Measurements from ENCODE around the gene LACTB.

The LACTB gene

GRCh38 chr15:63181648-63182047 lies 60.0 kb downstream of the LACTB start:
- Histone ChIP-seq H3K9ac (ENCODE audit: low read length) (no peak overlapping the region), H3K4me3 (ENCODE audit: low read length) (no peak overlapping the region), H3K27me3 (replicated peaks; ENCODE audit: control insufficient read depth, insufficient read depth, low read length) (no peaks in the 10 kb centered on the region), H3K9me3 (ENCODE audit: control insufficient read depth, low read length) (no peaks in the 10 kb centered on the region), H3K4me1 (ENCODE audit: control insufficient read depth, insufficient read depth, low read length) (peaks cover 13% of the 10 kb centered on the region), H3K36me3 (ENCODE audit: control insufficient read depth, insufficient read depth, low read length, severe bottlenecking) (no peaks in the 10 kb centered on the region)
- no peak for DNase-seq (ENCODE audit: low read depth)

- H3K27me3 ChIP-seq (replicated peaks; ENCODE audit: control insufficient read depth, insufficient read depth, low read length): no peaks in the 10 kb centered on the region
- DNase-seq (ENCODE audit: low read depth): no peak
- no peaks in the 10 kb centered on the region for H3K36me3 ChIP-seq (ENCODE audit: control insufficient read depth, insufficient read depth, low read length, severe bottlenecking)
- no peak overlapping the region for H3K9ac ChIP-seq (ENCODE audit: low read length)
- no peaks in the 10 kb centered on the region for H3K9me3 ChIP-seq (ENCODE audit: control insufficient read depth, low read length)
- H3K4me3 ChIP-seq (ENCODE audit: low read length): no peak overlapping the region
- H3K4me1 ChIP-seq (ENCODE audit: control insufficient read depth, insufficient read depth, low read length): peaks cover 16% of the 10 kb centered on the region
These were observed 63.5 kb downstream of the LACTB start for GRCh38 chr15:63185206-63185605.

GRCh38 chr15:63186065-63186464 lies 64.4 kb downstream of the LACTB start:
- peak; percentile 88 for DNase-seq (ENCODE audit: low read depth)
- no peaks in the 10 kb centered on the region for H3K9me3 ChIP-seq (ENCODE audit: control insufficient read depth, low read length)

DNA sequence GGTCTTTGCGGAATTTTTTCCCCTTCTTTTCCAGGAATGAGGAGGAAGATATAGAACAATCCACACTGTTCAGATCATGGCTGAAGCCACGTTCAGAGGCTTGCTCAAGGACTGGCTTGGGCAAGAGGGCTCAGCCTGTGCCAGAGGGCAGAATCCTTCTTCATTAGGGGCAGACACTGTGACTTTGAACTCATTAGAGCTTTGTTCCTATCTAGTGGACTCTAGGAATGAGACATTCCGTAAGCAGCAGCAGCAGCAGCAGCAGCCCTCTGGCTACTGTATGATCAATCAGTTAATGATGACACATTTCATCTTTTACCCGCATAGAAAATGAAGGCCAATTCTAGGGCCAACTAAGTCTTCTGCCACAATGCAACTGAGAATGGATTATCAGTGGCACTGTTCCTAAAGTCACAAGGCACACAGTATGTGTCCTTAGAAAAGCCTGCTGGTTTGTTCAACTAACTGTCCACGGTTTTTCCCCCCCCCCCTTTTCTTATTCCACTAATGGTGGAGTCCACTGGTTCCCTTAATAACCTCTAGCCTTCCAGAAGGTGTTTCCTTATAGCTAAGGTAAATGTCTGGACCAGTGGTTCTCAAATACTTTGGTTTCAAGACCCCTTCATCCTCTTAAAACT lies 66.0 kb downstream of the LACTB start:
- no peak overlapping the region for H3K9ac ChIP-seq (ENCODE audit: low read length)
- H3K9me3 ChIP-seq (ENCODE audit: control insufficient read depth, low read length): no peaks in the 10 kb centered on the region
- no peaks in the 10 kb centered on the region for H3K27me3 ChIP-seq (replicated peaks; ENCODE audit: control insufficient read depth, insufficient read depth, low read length)
- H3K36me3 ChIP-seq (ENCODE audit: control insufficient read depth, insufficient read depth, low read length, severe bottlenecking): no peaks in the 10 kb centered on the region
- no peak overlapping the region for H3K4me3 ChIP-seq (ENCODE audit: low read length)
- H3K4me1 ChIP-seq (ENCODE audit: control insufficient read depth, insufficient read depth, low read length): peaks cover 32% of the 10 kb centered on the region
- DNase-seq (ENCODE audit: low read depth): no peak

More at GRCh38 chr15:63186065-63186464, 64.4 kb downstream of the LACTB start:
- H3K4me3 ChIP-seq (ENCODE audit: low read length): no peak overlapping the region
- no peaks in the 10 kb centered on the region for H3K27me3 ChIP-seq (replicated peaks; ENCODE audit: control insufficient read depth, insufficient read depth, low read length)
- H3K36me3 ChIP-seq (ENCODE audit: control insufficient read depth, insufficient read depth, low read length, severe bottlenecking): no peaks in the 10 kb centered on the region
- H3K9ac ChIP-seq (ENCODE audit: low read length): no peak overlapping the region
- peaks cover 23% of the 10 kb centered on the region for H3K4me1 ChIP-seq (ENCODE audit: control insufficient read depth, insufficient read depth, low read length)

DNA sequence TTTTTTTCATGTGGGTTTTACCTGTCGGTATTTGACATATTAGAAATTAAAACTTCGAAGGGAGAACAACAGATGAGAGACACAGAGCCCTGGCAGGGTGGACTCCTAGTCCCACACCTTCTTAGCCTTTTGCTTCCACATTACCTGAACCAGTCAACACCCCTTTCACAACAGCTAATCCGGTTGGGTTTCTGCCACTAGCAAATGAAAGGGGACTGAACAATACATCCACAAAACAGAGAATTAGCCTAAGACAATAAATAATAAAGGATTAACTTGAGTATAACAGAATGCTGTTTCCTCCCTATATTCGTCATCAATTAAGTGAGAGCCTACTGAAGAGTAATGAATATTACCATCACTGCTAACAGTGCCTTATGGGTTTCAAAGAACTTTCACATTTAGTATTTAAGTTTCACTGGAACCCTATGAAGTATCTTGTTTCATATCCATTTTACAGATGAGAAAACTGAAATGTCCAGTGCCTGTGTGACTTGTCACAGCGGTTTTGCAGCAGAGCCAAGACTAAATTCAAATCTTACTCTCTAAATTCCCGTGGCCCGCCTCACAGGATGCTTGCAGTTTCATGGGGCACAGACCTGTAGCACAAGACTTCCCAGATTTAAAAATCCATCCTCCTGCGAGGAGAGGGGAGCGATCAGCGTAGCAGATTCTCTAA lies 66.7 kb downstream of the LACTB start:
- H3K9ac ChIP-seq (ENCODE audit: low read length): peak overlapping the region; percentile 80
- no peaks in the 10 kb centered on the region for H3K27me3 ChIP-seq (replicated peaks; ENCODE audit: control insufficient read depth, insufficient read depth, low read length)
- peaks cover 32% of the 10 kb centered on the region for H3K4me1 ChIP-seq (ENCODE audit: control insufficient read depth, insufficient read depth, low read length)
- H3K4me3 ChIP-seq (ENCODE audit: low read length): peak overlapping the region; percentile 82
- H3K36me3 ChIP-seq (ENCODE audit: control insufficient read depth, insufficient read depth, low read length, severe bottlenecking): no peaks in the 10 kb centered on the region
- DNase-seq (ENCODE audit: low read depth): no peak
- no peaks in the 10 kb centered on the region for H3K9me3 ChIP-seq (ENCODE audit: control insufficient read depth, low read length)

DNA sequence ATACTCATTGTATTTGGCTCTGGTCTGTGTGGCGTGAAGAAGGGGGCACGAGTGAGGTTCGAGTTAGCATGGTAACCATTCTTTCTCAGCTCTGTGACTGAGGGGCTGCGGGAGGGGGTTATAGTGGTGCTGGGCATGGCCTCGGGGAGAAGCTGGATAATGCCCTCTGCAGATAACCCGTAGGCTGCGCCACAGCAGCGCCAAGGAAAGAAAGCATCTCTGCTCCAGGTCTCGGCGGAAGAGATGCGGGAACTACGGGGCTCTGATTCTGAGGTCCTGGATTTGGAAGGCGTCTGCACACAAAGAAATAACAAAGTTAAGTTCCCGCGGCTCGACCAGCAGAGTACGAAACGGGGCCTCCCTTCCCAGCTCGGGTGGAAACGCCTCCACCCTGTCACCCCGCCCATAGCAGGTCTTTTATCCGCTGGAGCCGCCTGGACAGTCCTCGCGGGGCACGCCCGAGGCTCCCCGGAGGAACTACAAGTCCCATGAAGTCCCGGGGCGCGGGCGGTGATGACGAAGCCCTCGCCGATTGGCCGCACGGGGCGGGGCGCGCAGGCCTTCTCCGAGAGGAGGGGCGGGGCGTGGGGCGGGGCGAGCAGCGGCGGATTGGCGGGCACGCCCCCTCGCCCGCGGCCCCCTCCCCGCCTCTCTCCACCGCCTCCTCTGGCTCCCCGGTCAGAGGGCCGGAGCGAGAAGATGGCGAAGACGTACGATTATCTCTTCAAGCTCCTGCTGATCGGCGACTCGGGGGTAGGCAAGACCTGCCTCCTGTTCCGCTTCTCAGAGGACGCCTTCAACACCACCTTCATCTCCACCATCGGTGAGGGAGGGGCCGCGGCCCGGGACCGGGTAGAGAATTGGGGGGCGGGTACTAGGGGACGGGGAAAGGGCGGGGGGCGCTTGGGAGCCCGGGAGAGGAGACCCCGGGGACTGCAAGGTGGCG lies 67.5 kb downstream of the LACTB start, which contains the start of gene RAB8B:
Gene RAB8B (plus strand): TSS at position 681 of the 946 bp plus-strand sequence. CDS start 19 bp downstream, at position 700.
- Histone ChIP-seq H3K27me3 (replicated peaks; ENCODE audit: control insufficient read depth, insufficient read depth, low read length) (no peaks in the 10 kb centered on the region), H3K4me1 (ENCODE audit: control insufficient read depth, insufficient read depth, low read length) (peaks cover 37% of the 10 kb centered on the region), H3K9ac (ENCODE audit: low read length) (peak within 1 kb of the TSS; percentile 84), H3K4me3 (ENCODE audit: low read length) (peak within 1 kb of the TSS; percentile 87), H3K9me3 (ENCODE audit: control insufficient read depth, low read length) (no peaks in the 10 kb centered on the region), H3K36me3 (ENCODE audit: control insufficient read depth, insufficient read depth, low read length, severe bottlenecking) (no peaks in the 10 kb centered on the region)
- peak; percentile 99 for DNase-seq (ENCODE audit: low read depth)

GRCh38 chr15:63189941-63190768 lies 68.5 kb downstream of the LACTB start:
- no peaks in the 10 kb centered on the region for H3K27me3 ChIP-seq (replicated peaks; ENCODE audit: control insufficient read depth, insufficient read depth, low read length)
- no peaks in the 10 kb centered on the region for H3K9me3 ChIP-seq (ENCODE audit: control insufficient read depth, low read length)
- H3K36me3 ChIP-seq (ENCODE audit: control insufficient read depth, insufficient read depth, low read length, severe bottlenecking): no peaks in the 10 kb centered on the region
- peaks cover 47% of the 10 kb centered on the region for H3K4me1 ChIP-seq (ENCODE audit: control insufficient read depth, insufficient read depth, low read length)
- peak; percentile 41 for DNase-seq (ENCODE audit: low read depth)
- peak overlapping the region; percentile 87 for H3K4me3 ChIP-seq (ENCODE audit: low read length)
- H3K9ac ChIP-seq (ENCODE audit: low read length): peak overlapping the region; percentile 84

DNA sequence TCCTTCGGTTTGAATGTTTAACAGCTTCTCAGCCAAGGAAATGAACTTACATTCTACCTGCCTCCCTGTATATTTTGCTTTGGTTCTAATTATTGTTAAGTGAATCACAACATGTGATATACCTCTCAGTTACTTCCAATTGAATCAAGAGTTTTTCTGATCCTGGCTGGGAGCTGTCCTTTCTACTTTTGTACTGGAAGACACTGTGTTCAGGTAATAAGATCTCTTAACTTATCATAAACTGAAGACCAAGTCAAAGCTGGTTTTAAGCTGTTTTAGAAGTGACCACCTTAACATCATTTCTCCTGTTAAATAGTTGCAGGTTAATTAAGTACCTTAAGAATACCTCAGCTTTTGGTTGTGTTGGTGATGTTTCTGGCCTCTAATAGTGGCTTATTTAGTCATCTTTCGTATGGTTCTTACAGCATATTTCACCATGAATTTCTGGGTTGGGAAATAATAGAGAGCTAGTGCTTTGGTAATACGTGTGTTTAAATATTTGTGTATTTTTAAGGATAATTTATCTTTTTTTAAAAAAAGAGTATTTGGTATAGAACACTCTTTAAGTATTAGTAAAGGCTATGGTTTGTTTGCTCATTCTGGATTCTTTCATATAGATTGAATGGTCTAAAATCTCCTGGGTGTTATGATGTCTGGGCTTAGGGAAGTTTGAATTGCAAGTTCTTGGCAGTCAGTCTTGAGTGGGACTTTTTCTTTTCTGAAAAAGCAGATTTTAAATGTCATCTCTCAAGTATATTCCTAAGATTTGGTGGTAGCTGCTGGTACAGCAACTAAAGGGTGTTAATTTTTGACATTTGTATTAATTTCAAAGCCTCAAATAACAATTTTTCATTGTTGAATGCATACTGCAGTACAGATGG lies 69.3 kb downstream of the LACTB start:
- Histone ChIP-seq H3K9ac (ENCODE audit: low read length) (peak overlapping the region; percentile 84), H3K4me1 (ENCODE audit: control insufficient read depth, insufficient read depth, low read length) (peaks cover 50% of the 10 kb centered on the region), H3K4me3 (ENCODE audit: low read length) (peak overlapping the region; percentile 87), H3K27me3 (replicated peaks; ENCODE audit: control insufficient read depth, insufficient read depth, low read length) (no peaks in the 10 kb centered on the region), H3K9me3 (ENCODE audit: control insufficient read depth, low read length) (no peaks in the 10 kb centered on the region), H3K36me3 (ENCODE audit: control insufficient read depth, insufficient read depth, low read length, severe bottlenecking) (no peaks in the 10 kb centered on the region)
- peak; percentile 24 for DNase-seq (ENCODE audit: low read depth)

Measured in adipocyte (in vitro differentiated cells).